Naive thymus-derived CD8-positive, alpha-beta T cell (primary cell): ENCODE data around the gene NFE2L3. TPM values are rescaled to one million over a fixed set of nuclear protein-coding genes. Genes with fewer than 3 reads are reported as not detected.
"Not testable (repeated sequence)": the region's sequence is repeated elsewhere in the genome, so short reads cannot be mapped to it uniquely, and the experiment has no call there.

Source experiments
- ATAC-seq, 2 donors: fragments of 150-1000 bp; cut with Tn5 transposase in 1 of 2; sonication (Bioruptor Pico), chemical (Tn5 transposase) in 1 of 2; 1 replicate in 1 of 2; 2 replicates in 1 of 2; pipeline ENCODE4 v1.10.0; 2021; ENCODE audit warnings: mild to moderate bottlenecking in 2 of 2, moderate library complexity in 2 of 2
- POLR2A ChIA-PET: fragments of 350-600 bp; sonication (Branson Sonifier 250); formaldehyde crosslinking; loops from one replicate; lab custom pipeline; 2021; ENCODE audit warnings: antibody characterized with exemption; lab: Charles Lee
- DNase-seq, 10 donors: peaks; one replicate each; pipeline versions ENCODE4 v3.0.0 to v3.0.0-alpha.2; 2020 to 2022
- H3K27ac Mint-ChIP-seq, 10 donors: one replicate each; pipeline ENCODE4 v1.8.0; 2020 to 2022; ENCODE audit warnings: mild to moderate bottlenecking in 10 of 10, mixed read lengths in 10 of 10, moderate library complexity in 4 of 10, inconsistent platforms in 1 of 10
- H3K27me3 Mint-ChIP-seq, 5 donors: one replicate each; pipeline ENCODE4 v1.8.0; 2021 to 2022; ENCODE audit warnings: mixed read lengths in 5 of 5
- H3K36me3 Mint-ChIP-seq, 3 donors: one replicate each; pipeline ENCODE4 v1.8.0; 2020 to 2022; ENCODE audit warnings: mixed read lengths in 3 of 3, mild to moderate bottlenecking in 2 of 3, inconsistent platforms in 1 of 3
- H3K4me1 Mint-ChIP-seq, 4 donors: one replicate each; pipeline ENCODE4 v1.8.0; 2021 to 2022; ENCODE audit warnings: mixed read lengths in 4 of 4
- H3K4me3 Mint-ChIP-seq, 10 donors: one replicate each; pipeline ENCODE4 v1.8.0; 2020 to 2022; ENCODE audit warnings: mild to moderate bottlenecking in 10 of 10, mixed read lengths in 10 of 10, moderate library complexity in 6 of 10, inconsistent platforms in 1 of 10
- H3K9me3 Mint-ChIP-seq, 9 donors: one replicate each; pipeline ENCODE4 v1.8.0; 2020 to 2022; ENCODE audit warnings: mixed read lengths in 9 of 9, mild to moderate bottlenecking in 3 of 9, inconsistent platforms in 1 of 9, moderate library complexity in 1 of 9
- polyA plus RNA-seq, 3 donors: library from polyadenylated mRNA; unstranded; fragments of 300-500 nt; fragmentation: Illumina TruSeq; gene quantifications; one replicate each; pipeline ENCODE4 v1.2.3, GENCODE V29; 2021
- total RNA-seq, 8 experiments: library from RNA in 2 of 8; stranded (reverse) in 2 of 8; gene quantifications; one replicate each; pipeline ENCODE4 v1.2.3 and lab custom pipeline; 2021 to 2026

Gene NFE2L3
- total and polyA plus RNA-seq, 5 experiments from 2014 or later: 1.4 to 4.3 (median 2.9) TPM

DNA sequence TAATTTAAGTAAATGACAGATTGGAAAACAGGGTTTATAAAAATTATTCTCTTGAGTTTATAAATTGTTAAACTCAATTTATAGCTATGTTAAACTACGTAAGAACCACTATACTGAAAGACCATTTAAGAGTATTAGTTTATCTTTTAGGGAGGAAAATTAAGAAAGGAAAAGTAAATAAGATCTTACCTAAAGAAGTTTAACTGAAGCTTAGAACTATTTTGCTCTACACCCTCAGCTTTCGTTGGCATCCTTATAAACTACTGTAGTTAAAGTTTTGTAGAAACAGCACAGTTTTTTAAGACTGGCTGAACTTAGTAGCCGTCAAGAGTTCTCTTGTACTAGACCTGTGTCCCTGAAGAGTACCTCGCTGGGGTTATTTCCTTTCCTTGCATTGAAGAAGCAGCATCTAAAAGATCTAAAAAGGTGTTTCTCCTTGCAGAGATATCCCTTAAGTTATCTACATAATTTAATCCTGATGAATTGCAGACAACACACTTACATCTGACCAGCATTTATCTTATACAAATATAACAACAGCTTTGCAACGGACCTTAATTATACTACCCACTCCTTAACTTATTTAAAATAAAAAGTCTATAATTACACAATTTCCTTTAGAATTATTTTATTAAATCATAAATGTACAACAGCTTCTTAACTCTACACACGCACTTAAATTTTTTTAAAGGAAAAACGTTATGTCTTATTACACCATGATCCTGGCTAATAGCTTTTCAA is 39.4 kb downstream of the NFE2L3 start:
- Mint-ChIP-seq H3K4me3 (peak overlapping the region in 7 of 10 donors; percentile 6 to 99 (median 67)), H3K4me1 (peaks cover 47 to 92% (median 91%) of the 10 kb centered on the region in 4 donors), H3K27me3 (no peaks in the 10 kb centered on the region), H3K27ac (peak overlapping the region in 5 of 10 donors; percentile 64 to 90 (median 69)), H3K9me3 (no peaks in the 10 kb centered on the region), H3K36me3 (peaks cover 32 to 92% (median 50%) of the 10 kb centered on the region in 3 donors)
- DNase-seq (no peak), ATAC-seq (no peak)
- POLR2A ChIA-PET: interaction anchor here (1.1 to 9.6 kb wide), 10 partner anchors 8 to 101 kb away, joined by 3 to 110 read pairs (median 6); partner anchors contain the start of genes CBX3, HNRNPA2B1 and NFE2L3

DNA sequence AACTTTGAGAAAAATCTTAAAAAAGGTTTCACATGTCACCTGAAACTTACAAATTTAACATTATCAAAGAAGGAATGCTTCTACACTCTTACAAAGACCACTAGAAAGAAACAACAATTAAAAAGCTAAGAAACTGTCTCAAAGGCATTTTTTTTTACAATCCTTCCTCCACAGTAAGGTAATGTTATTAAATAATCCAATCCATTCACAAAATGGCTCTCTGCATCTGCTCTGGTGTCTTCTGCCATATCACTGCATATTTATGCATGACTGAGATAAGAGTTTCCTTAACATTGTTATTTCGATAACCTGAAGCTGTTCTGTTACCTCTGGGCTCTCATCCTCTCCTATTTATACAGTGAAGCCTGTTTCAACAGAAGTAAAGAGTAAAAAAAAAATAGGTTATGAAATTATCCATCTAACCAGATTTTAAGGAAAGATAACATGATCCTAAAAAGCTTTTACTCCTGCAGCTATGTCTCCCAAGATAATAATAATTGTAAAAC is 40.0 kb downstream of the NFE2L3 start:
- no peak for ATAC-seq
- no peak for DNase-seq

DNA sequence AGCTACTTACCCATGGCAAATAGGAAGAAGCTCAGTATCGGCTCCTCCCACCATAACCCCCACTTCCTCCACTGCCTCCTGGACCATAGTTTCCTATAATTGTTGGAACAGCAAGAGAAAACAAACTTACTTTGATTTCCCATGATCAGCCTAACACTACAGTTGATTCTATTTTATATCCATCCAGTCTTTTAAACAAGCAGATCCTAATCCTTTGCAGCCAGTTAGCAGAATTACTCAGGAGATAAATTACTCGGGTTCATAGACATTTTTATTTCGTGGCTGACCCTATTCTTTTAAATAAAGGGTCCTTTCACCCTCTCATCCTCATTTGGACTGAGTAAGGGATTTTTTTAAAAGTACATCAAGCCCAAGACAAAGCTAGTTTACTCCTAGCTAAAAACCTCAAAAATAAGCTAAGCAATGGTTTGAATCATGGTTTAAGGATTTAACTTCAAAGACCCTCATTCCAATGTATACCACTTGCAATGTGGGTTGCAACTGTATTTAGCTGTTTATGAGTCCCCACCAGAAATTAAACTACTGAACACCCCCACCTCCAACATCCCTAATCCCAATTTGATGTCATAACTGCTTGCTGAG is 40.6 kb downstream of the NFE2L3 start:
- Mint-ChIP-seq H3K27ac (peak overlapping the region; percentile 48 to 93 (median 78)), H3K4me1 (peaks cover 49 to 93% (median 91%) of the 10 kb centered on the region in 4 donors), H3K36me3 (peaks cover 40 to 94% (median 61%) of the 10 kb centered on the region in 3 donors), H3K4me3 (peak overlapping the region; percentile 2 to 99 (median 71)), H3K27me3 (no peaks in the 10 kb centered on the region), H3K9me3 (no peaks in the 10 kb centered on the region)
- ATAC-seq (no peak), DNase-seq (no peak)
- POLR2A ChIA-PET: interaction anchor here (0.6 to 9.6 kb wide), 11 partner anchors 7 to 102 kb away, joined by 3 to 110 read pairs (median 6); partner anchors contain the start of genes CBX3, HNRNPA2B1 and NFE2L3

More for the DNA sequence above, 40.0 kb downstream of the NFE2L3 start:
- peaks cover 49 to 93% (median 92%) of the 10 kb centered on the region in 4 donors for H3K4me1 Mint-ChIP-seq
- POLR2A ChIA-PET: interaction anchor here (0.6 to 9.6 kb wide), 12 partner anchors 8 to 101 kb away, joined by 3 to 110 read pairs (median 5); partner anchors contain the start of genes CBX3, HNRNPA2B1 and NFE2L3
- no peaks in the 10 kb centered on the region for H3K27me3 Mint-ChIP-seq
- H3K27ac Mint-ChIP-seq: peak overlapping the region in 9 of 10 donors; percentile 39 to 90 (median 78)
- no peaks in the 10 kb centered on the region for H3K9me3 Mint-ChIP-seq
- H3K36me3 Mint-ChIP-seq: peaks cover 36 to 94% (median 56%) of the 10 kb centered on the region in 3 donors
- peak overlapping the region in 9 of 10 donors; percentile 55 to 99 (median 72) for H3K4me3 Mint-ChIP-seq

DNA sequence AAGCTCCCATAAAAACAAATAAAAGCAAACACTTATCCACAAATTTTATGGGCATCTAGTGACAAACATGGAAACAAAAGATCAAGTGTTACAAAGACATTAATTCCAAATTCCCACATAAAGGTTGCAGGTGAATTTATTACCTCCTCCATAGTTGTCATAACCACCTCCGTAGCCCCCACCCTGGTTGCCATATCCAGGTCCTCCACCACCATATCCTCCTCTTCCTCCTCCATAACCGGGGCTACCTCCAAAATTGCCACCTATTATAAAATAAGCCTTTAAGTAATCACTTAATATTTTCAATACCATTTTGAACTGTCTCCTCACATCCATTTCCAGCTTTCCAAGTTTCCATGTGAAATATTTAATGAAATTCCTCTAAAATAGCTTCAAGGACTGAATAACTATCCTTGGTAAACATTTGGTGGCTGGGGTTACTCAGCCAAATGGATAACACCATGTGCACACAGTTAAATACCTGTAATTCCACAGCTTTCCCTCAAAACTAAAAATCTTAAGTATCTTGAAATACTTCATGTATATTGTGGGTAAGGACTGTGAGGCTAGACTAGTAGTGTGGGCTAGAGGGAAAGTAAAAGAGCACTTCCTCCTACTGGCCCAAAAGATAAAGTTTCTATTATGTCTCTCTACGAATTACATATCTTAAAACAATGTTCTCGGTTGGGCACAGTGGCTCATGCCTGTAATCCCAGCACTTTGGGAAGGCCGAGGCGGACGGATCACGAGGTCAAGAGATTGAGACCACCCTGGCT is 41.6 kb downstream of the NFE2L3 start:
- H3K27ac Mint-ChIP-seq: peak overlapping the region; percentile 61 to 93 (median 90)
- no peaks in the 10 kb centered on the region for H3K9me3 Mint-ChIP-seq
- peak overlapping the region; percentile 59 to 99 (median 82) for H3K4me3 Mint-ChIP-seq
- H3K27me3 Mint-ChIP-seq: no peaks in the 10 kb centered on the region
- peak; percentile 16 to 42 for ATAC-seq
- POLR2A ChIA-PET: interaction anchor here (1.0 to 9.8 kb wide), 8 partner anchors 8 to 102 kb away, joined by 3 to 184 read pairs (median 6); partner anchors contain the start of genes CBX3 and NFE2L3
- DNase-seq: no peak
- peaks cover 45 to 97% (median 67%) of the 10 kb centered on the region in 3 donors for H3K36me3 Mint-ChIP-seq
- peaks cover 47 to 88% (median 84%) of the 10 kb centered on the region in 4 donors for H3K4me1 Mint-ChIP-seq

DNA sequence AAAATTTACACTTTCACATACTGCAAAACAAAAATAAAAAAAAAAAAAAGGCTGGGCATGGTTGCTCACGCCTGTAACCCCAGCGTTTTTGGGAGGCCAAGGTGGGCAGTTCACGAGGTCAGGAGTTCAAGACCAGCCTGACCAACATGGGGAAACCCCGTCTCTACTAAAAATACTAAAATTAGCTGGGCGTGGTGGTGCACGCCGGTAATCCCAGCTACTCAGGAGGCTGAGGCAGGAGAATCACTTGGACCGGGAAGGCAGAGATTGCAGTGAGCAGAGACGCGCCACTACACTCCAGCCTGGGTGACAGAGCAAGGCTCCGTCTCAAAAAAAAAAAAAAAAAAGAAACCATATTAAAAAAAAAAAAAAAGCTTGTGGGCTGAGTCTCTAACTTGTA is 42.8 kb downstream of the NFE2L3 start:
- POLR2A ChIA-PET: interaction anchor here (0.5 to 9.8 kb wide), 14 partner anchors 7 to 150 kb away, joined by 3 to 184 read pairs (median 5); partner anchors contain the start of gene NFE2L3
- H3K4me1 Mint-ChIP-seq: peaks cover 45 to 78% (median 74%) of the 10 kb centered on the region in 4 donors
- H3K4me3 Mint-ChIP-seq: peak overlapping the region; percentile 11 to 99 (median 82)
- peaks cover 56 to 97% (median 74%) of the 10 kb centered on the region in 3 donors for H3K36me3 Mint-ChIP-seq
- H3K27me3 Mint-ChIP-seq, H3K9me3 Mint-ChIP-seq, DNase-seq: not testable (repeated sequence)
- peak overlapping the region in 9 of 10 donors; percentile 50 to 93 (median 88) for H3K27ac Mint-ChIP-seq
- ATAC-seq: peak in 1 of 2 donors; percentile 2

DNA sequence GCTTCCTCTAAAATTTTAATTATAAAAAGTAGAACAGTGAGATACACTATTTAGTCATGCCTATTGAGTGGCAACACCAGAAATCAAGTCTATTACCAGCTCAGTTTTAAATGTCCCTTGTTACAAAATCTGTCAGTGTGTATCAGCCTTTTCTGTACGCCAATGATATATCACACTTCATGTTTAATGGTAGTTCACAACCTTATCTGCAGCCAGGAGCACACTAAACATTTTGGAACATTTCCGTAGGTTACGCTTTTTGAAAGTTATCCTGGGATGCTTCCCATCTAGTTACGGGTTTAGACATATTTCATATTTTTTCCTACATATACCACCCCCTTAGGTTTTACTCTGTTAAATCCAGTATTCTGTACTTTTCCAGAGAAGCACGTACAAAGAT is 43.2 kb downstream of the NFE2L3 start:
- Mint-ChIP-seq H3K9me3 (peaks cover 0 to 2% (median 0%) of the 10 kb centered on the region in 9 donors), H3K27me3 (peaks cover 0 to 4% (median 0%) of the 10 kb centered on the region in 5 donors), H3K4me1 (peaks cover 45 to 76% (median 72%) of the 10 kb centered on the region in 4 donors), H3K4me3 (peak overlapping the region; percentile 13 to 99 (median 78)), H3K27ac (peak overlapping the region in 7 of 10 donors; percentile 9 to 90 (median 79)), H3K36me3 (peaks cover 57 to 96% (median 75%) of the 10 kb centered on the region in 3 donors)
- ATAC-seq: peak in 1 of 2 donors; percentile 0
- POLR2A ChIA-PET: interaction anchor here (0.6 to 9.8 kb wide), 11 partner anchors 8 to 150 kb away, joined by 3 to 184 read pairs (median 6); partner anchors contain the start of gene NFE2L3
- DNase-seq: no peak

DNA sequence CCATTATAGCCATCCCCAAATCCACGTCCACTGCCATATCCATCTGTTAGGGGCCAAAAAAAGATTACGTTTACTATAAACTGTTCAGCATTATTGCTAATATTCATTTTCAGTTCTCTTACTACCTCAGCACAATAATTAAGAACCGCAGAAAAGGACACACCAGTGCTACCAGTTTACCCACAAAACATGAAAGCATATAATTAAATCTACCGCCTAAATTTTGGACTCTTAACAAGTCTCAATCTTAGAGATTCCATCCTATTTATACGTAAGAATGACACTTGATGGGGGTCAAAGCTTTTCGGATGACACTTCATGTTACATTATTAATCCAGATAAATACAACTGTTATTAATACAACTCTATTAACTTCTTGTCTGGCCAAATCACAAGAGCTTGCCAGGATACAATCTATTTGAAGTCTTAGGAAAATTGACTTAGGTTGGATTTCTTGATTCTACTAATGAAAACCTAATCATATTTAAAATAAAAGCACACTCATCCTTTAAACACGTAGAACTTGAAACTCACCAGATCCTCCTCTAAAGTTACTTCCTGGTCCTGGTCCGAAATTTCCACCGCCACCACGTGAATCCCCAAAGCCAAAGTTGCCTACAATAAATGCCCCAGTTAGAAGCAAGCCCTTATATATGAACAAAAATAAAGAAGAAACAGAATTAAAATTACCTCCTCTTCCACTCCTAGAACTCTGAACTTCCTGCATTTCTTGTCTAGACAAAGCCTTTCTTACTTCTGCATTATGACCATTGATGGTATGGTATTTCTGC is 44.1 kb downstream of the NFE2L3 start:
- POLR2A ChIA-PET: interaction anchor here (0.6 to 9.8 kb wide), 12 partner anchors 9 to 105 kb away, joined by 3 to 184 read pairs (median 6); partner anchors contain the start of gene NFE2L3
- peak overlapping the region; percentile 77 to 90 (median 84) for H3K27ac Mint-ChIP-seq
- H3K4me1 Mint-ChIP-seq: peaks cover 39 to 71% (median 65%) of the 10 kb centered on the region in 4 donors
- peaks cover 52 to 92% (median 75%) of the 10 kb centered on the region in 3 donors for H3K36me3 Mint-ChIP-seq
- peaks cover 0 to 9% (median 0%) of the 10 kb centered on the region in 5 donors for H3K27me3 Mint-ChIP-seq
- H3K9me3 Mint-ChIP-seq: peaks cover 0 to 5% (median 0%) of the 10 kb centered on the region in 9 donors
- peak overlapping the region; percentile 63 to 99 (median 81) for H3K4me3 Mint-ChIP-seq
- DNase-seq (no peak), ATAC-seq (no peak)

DNA sequence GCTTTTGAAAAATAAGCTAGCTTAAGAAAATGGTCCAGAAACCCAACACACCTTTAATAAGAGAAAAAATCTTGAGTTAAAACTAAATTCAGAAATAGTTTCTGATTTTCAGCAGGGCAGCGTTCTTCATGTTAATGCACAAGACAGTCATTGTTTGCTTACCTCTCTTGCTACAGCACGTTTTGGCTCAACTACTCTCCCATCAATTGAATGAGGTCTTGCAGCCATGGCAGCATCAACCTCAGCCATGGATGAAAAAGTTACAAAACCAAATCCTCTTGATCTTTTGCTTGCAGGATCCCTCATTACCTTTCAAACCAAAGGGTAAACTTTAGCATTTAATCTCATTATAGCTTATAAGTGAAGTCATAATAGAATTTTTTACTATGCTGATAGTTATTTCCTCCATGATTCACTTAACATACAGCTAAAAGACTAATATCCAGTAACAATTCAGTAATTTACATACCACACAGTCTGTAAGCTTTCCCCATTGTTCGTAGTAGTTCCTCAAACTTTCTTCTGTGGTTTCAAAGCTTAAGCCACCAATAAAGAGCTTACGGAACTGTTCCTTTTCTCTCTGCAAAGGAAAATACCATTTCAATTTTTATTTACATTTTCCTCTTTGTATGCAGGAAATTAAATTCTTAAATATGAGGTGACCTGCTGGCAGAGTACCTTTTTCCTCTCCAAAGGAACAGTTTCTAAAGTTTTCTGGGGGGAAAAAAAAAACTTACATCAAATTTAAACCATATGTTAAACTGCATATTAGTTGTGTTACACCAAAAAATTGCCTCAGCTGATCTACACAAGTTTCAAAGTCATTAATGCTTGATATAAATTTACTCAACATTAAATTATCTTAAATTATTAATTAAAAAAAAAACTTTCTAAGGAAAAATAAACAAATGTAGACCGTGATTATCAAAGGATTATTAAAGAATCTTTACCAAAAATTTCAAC is 45.4 kb downstream of the NFE2L3 start:
- POLR2A ChIA-PET: interaction anchor here (0.6 to 9.8 kb wide), 16 partner anchors 10 to 168 kb away, joined by 3 to 184 read pairs (median 6); partner anchors contain the start of gene NFE2L3
- Mint-ChIP-seq H3K9me3 (peaks cover 0 to 5% (median 0%) of the 10 kb centered on the region in 9 donors), H3K4me1 (peaks cover 32 to 61% (median 53%) of the 10 kb centered on the region in 4 donors), H3K27me3 (peaks cover 0 to 9% (median 0%) of the 10 kb centered on the region in 5 donors), H3K36me3 (peaks cover 47 to 79% (median 68%) of the 10 kb centered on the region in 3 donors), H3K27ac (peak overlapping the region; percentile 83 to 100 (median 100)), H3K4me3 (peak overlapping the region; percentile 96 to 100 (median 100))
- ATAC-seq (no peak), DNase-seq (no peak)

DNA sequence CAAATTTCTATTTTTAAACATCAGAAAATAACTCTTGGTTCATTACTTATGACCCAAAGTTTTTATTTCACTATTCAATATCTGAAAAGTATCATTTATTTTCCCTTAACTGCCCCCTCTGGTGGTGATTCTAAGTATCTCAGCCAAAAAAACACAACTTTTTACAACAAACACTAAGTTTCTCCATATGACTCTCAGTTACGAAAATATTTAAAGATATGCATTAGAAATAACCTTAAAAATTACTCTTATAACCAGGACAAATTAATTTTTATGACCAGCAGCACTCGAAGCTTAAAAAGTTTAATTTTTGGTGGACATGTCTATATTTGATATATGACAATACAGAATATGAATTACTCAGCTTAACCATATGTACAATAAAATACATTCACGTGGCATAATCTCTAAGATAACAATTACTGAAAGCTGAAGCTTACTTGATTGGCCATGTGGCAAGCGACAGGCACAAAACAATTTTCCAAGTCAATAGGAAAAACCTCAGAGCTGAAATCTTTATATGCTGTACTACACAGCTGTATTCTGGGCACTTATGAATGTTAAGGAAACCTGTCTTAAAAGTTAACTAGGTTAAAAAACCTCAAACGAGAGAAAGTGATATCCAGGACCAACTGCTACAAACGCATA is 46.3 kb downstream of the NFE2L3 start:
- H3K4me3 Mint-ChIP-seq: peak overlapping the region; percentile 96 to 100 (median 100)
- ATAC-seq (no peak), DNase-seq (peak in 4 of 10 donors; percentile 28 to 73 (median 64))
- POLR2A ChIA-PET: interaction anchor here (0.8 to 9.8 kb wide), 13 partner anchors 11 to 305 kb away, joined by 3 to 184 read pairs (median 32); partner anchors contain the start of genes NFE2L3 and SNX10
- peak overlapping the region; percentile 90 to 100 (median 100) for H3K27ac Mint-ChIP-seq
- peaks cover 45 to 73% (median 60%) of the 10 kb centered on the region in 3 donors for H3K36me3 Mint-ChIP-seq
- H3K27me3 Mint-ChIP-seq: peaks cover 0 to 9% (median 0%) of the 10 kb centered on the region in 5 donors
- peaks cover 0 to 5% (median 0%) of the 10 kb centered on the region in 9 donors for H3K9me3 Mint-ChIP-seq
- peaks cover 29 to 58% (median 51%) of the 10 kb centered on the region in 4 donors for H3K4me1 Mint-ChIP-seq
